Brain microvascular endothelial cell (primary cell): ENCODE measurements around the gene RHBDD1.
A peak's percentile ranks its signal among the peaks of the same experiment; 100 is the strongest.

Experiments
- DNase-seq: peaks from one replicate; pipeline ENCODE4 v3.0.0-alpha.2; 2020
- H3K27ac ChIP-seq: fragments of 250-450 bp; sonication (Bioruptor Pico); 2 replicates; pipeline ENCODE4 v1.5.1; 2020; ENCODE audit warnings: mild to moderate bottlenecking, moderate library complexity
- H3K27me3 ChIP-seq: fragments of 250-450 bp; sonication (Bioruptor Pico); replicated peaks from 2 replicates; pipeline ENCODE4 v1.5.1; 2020; ENCODE audit warnings: mild to moderate bottlenecking
- H3K36me3 ChIP-seq: fragments of 250-450 bp; sonication (Bioruptor Pico); replicated peaks from 2 replicates; pipeline ENCODE4 v1.5.1; 2020; ENCODE audit warnings: mild to moderate bottlenecking
- H3K4me3 ChIP-seq: 2 replicates; pipeline ENCODE4 v1.5.1; 2011; ENCODE audit warnings: low read depth, mild to moderate bottlenecking, control low read depth, low read length, moderate library complexity
- in situ Hi-C: cut with HindIII; loops from 2 replicates; pipeline ENCODE4 v1.10.0; 2017; ENCODE audit warnings: low sequenced_read_pairs, low pct_ligation_motif_present
- TF ChIP-seq, protein P1 (sequence below): IDR thresholded peaks from 2 replicates; pipeline ENCODE4 v1.5.1; 2011; ENCODE audit warnings: low read depth, mild to moderate bottlenecking, moderate library complexity, low read length, control low read depth, inconsistent platforms; ENCODE audit errors: missing control alignments

The RHBDD1 gene

DNA sequence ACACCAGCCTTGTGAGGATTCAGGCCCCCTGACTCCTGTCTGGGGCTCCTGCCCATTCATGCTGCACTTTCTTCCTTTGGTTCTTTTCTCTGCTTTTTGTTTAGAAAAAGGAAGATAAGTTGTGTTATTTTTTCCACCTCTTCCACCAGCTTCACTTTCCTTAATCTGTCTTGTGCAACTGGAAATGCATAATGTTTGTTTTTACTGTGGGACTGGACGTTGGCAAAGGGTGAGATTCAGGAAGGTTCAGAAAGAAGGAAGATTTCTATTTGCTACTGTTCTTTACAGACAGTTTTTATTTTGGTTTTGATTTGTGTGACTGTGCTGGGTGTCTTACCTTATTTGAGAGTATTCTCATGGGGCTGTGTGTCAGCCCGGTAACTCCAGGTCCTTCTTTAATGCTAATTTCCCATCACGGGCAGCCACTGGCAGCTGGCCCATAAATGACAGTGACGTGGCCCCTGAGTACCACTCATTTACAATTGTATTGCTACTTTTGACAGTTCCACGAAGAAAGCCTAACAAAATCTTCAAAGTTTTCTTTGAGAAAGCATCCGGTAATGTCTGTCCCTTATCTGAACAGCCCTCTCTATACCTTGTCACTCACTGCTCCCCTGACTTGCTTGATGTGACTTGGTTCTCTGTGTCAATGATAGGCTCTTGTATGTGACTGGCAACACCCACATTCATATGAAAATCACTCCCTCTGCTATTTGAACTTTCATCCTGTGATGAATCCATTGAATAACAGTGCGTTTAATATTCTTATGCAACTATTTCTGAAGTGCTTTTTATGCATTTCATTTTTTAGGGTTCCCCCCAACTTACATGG, 32.7 kb downstream of the RHBDD1 start:
- H3K27me3 ChIP-seq, result no peaks in the 10 kb centered on the region
- in situ Hi-C loops, result no loop called here
- no peak for DNase-seq
- H3K4me3 ChIP-seq, result no peak overlapping the region
- H3K27ac ChIP-seq, result no peak overlapping the region
- TF ChIP-seq, protein P1, sequence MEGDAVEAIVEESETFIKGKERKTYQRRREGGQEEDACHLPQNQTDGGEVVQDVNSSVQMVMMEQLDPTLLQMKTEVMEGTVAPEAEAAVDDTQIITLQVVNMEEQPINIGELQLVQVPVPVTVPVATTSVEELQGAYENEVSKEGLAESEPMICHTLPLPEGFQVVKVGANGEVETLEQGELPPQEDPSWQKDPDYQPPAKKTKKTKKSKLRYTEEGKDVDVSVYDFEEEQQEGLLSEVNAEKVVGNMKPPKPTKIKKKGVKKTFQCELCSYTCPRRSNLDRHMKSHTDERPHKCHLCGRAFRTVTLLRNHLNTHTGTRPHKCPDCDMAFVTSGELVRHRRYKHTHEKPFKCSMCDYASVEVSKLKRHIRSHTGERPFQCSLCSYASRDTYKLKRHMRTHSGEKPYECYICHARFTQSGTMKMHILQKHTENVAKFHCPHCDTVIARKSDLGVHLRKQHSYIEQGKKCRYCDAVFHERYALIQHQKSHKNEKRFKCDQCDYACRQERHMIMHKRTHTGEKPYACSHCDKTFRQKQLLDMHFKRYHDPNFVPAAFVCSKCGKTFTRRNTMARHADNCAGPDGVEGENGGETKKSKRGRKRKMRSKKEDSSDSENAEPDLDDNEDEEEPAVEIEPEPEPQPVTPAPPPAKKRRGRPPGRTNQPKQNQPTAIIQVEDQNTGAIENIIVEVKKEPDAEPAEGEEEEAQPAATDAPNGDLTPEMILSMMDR, result no peak
- no peaks in the 10 kb centered on the region for H3K36me3 ChIP-seq

- Histone ChIP-seq H3K27me3 (no peaks in the 10 kb centered on the region), H3K4me3 (no peak overlapping the region), H3K36me3 (no peaks in the 10 kb centered on the region), H3K27ac (no peak overlapping the region)
- DNase-seq, result no peak
- in situ Hi-C loops, result no loop called here
- TF ChIP-seq, protein P1, result no peak
Observed at GRCh38 chr2:226869371-226869770, 33.5 kb downstream of the RHBDD1 start.

GRCh38 chr2:226873051-226873620, 37.3 kb downstream of the RHBDD1 start:
- TF ChIP-seq, protein P1, result peak; percentile 43
- peak; percentile 31 for DNase-seq
- H3K27ac ChIP-seq, result no peak overlapping the region
- no peaks in the 10 kb centered on the region for H3K27me3 ChIP-seq
- H3K36me3 ChIP-seq, result no peaks in the 10 kb centered on the region
- H3K4me3 ChIP-seq, result no peak overlapping the region
- in situ Hi-C loops, result no loop called here

DNA sequence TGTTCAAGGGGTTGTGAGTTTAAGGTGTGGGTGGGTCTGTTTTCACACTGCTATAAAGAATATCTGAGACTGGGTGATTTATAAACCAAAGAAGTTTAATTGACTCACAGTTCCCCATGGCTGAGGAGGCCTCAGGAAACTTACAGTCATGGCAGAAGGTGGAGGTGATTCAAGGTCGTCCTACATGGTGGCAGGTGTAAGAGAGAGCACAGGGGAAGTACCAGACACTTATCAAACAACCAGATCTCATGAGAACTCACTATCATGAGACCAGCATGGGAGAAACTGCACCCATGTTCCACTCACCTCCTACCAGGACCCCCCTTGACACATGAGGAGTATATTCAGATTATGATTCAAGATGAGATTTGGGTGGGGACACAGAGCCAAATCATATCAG, 38.0 kb downstream of the RHBDD1 start:
- in situ Hi-C loops, result no loop called here
- H3K4me3 ChIP-seq, result no peak overlapping the region
- no peak for DNase-seq
- no peaks in the 10 kb centered on the region for H3K36me3 ChIP-seq
- H3K27ac ChIP-seq, result no peak overlapping the region
- TF ChIP-seq, protein P1, result no peak
- no peaks in the 10 kb centered on the region for H3K27me3 ChIP-seq

DNA sequence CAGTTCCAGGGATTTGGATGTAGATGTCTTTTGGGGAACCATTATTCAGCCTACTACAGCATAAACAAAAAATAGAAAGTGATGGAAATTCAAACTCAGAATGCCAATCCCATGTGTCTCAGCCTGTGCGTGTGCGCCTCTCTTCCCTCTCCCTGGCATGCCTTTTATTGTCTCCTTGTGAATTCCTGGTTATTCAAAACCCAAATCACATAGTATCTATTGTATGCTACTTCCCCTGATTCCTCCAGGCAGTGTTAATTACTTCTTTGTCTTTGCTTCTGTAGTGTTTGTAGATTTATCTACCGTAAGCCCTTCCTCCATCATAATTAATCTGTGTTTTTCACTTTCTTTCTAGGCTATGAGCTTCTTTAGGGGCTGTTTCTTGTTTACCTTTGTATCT, 38.9 kb downstream of the RHBDD1 start:
- Histone ChIP-seq H3K4me3 (no peak overlapping the region), H3K27ac (no peak overlapping the region), H3K27me3 (no peaks in the 10 kb centered on the region), H3K36me3 (no peaks in the 10 kb centered on the region)
- no peak for DNase-seq
- TF ChIP-seq, protein P1, result no peak
- in situ Hi-C loops, result no loop called here
